Measurements from ENCODE around the gene PARP15. TPM values are rescaled to one million over a fixed set of nuclear protein-coding genes. Genes with fewer than 3 reads are reported as not detected.
"Not testable (repeated sequence)": the region's sequence is repeated elsewhere in the genome, so short reads cannot be mapped to it uniquely, and the experiment has no call there.

The PARP15 gene
- total and polyA plus RNA-seq, 2 experiments from 2014 or later = 0.39 to 0.87 TPM

- TF ChIP-seq REST (IDR thresholded peaks at IDR 0.05; ENCODE audit: unreplicated experiment) (no peak), EZH2 (IDR thresholded peaks at IDR 0.05; ENCODE audit: low read depth, unreplicated experiment) (no peak), CREB1 (CRISPR knock-in tag; IDR thresholded peaks at IDR 0.05; ENCODE audit: low read depth) (no peak)
These were observed 13.8 kb upstream of the PARP15 start (continued) for GRCh38 chr3:122563717-122564025.

GRCh38 chr3:122564155-122564912, 13.1 kb upstream of the PARP15 start, which contains the start of the genes DTX3L and PARP9:
Gene DTX3L (plus strand): TSS chr3:122564338. CDS start chr3:122564427, 89 bp downstream.
Gene PARP9 (minus strand): TSS chr3:122564300. CDS start chr3:122559620, 4,680 bp downstream.
- H3K27me3 ChIP-seq (ENCODE audit: insufficient read depth) = no peaks in the 10 kb centered on the region
- H3K9me3 Mint-ChIP-seq = no peaks in the 10 kb centered on the region
- peak within 1 kb of the TSS; percentile 87 for H3K4me2 ChIP-seq
- H3K79me2 ChIP-seq (replicated peaks; ENCODE audit: insufficient read depth) = no peaks in the 10 kb centered on the region
- H3K9me2 ChIP-seq (ENCODE audit: insufficient read depth) = no peaks in the 10 kb centered on the region
- H3K27me3 Mint-ChIP-seq (ENCODE audit: insufficient read depth, low read depth, poor library complexity) = peaks cover 11% of the 10 kb centered on the region
- no peaks in the 10 kb centered on the region for H4K20me1 ChIP-seq (replicated peaks; ENCODE audit: insufficient read depth)
- TF ChIP-seq EZH2 (IDR thresholded peaks at IDR 0.05; ENCODE audit: low read depth, unreplicated experiment) = no peak
- no peak for TF ChIP-seq EZH2phosphoT487 (IDR thresholded peaks at IDR 0.05; ENCODE audit: unreplicated experiment)
- TF ChIP-seq ETS1 (IDR thresholded peaks at IDR 0.05) = no peak; the same call in 1 of the 2 replicates
- peak; percentile 48; the same call in 1 of the 2 replicates for TF ChIP-seq POLR2AphosphoS5 (IDR thresholded peaks at IDR 0.05; ENCODE audit: low read depth)
- TF ChIP-seq ZNF331 (CRISPR knock-in tag; IDR thresholded peaks at IDR 0.05; ENCODE audit: low read depth) = no peak
- H3K4me1 Mint-ChIP-seq = peaks cover 23% of the 10 kb centered on the region
- peak within 1 kb of the TSS; percentile 89 for H3K4me3 ChIP-seq
- H3K4me1 ChIP-seq (ENCODE audit: insufficient read depth) = peaks cover 10% of the 10 kb centered on the region
- H3K4me3 Mint-ChIP-seq = peak within 1 kb of the TSS; percentile 77
- 0 out of 2 replicates have a peak, but pooled peaks cover 2% of the 10 kb centered on the region for H3F3A ChIP-seq (replicated peaks; ENCODE audit: low read depth)
- no peak within 1 kb of the TSS for H3K27ac Mint-ChIP-seq
- DNase-seq (ENCODE audit: low spot score) (peak; percentile 86), ATAC-seq (peak; percentile 95)
- peak within 1 kb of the TSS; percentile 98 for H2AFZ ChIP-seq
- H3K36me3 Mint-ChIP-seq (ENCODE audit: low read depth) = no peaks in the 10 kb centered on the region
- H3K27ac ChIP-seq (ENCODE audit: low read depth) = no peak within 1 kb of the TSS
- no peaks in the 10 kb centered on the region for H3K36me3 ChIP-seq (ENCODE audit: insufficient read depth)

GRCh38 chr3:122568131-122568530, 9.3 kb upstream of the PARP15 start:
- H3K27ac Mint-ChIP-seq; H3K36me3 Mint-ChIP-seq (ENCODE audit: low read depth); H3K4me2 ChIP-seq; H3K4me3 Mint-ChIP-seq; H4K20me1 ChIP-seq (replicated peaks; ENCODE audit: insufficient read depth); DNase-seq (ENCODE audit: low spot score); H3F3A ChIP-seq (replicated peaks; ENCODE audit: low read depth); H3K36me3 ChIP-seq (ENCODE audit: insufficient read depth); H3K4me1 ChIP-seq (ENCODE audit: insufficient read depth); H3K27ac ChIP-seq (ENCODE audit: low read depth); H3K9me2 ChIP-seq (ENCODE audit: insufficient read depth); H3K4me3 ChIP-seq; ATAC-seq; H3K27me3 ChIP-seq (ENCODE audit: insufficient read depth); H3K9me3 Mint-ChIP-seq; H2AFZ ChIP-seq; H3K79me2 ChIP-seq (replicated peaks; ENCODE audit: insufficient read depth): not testable (repeated sequence)
- H3K27me3 Mint-ChIP-seq (ENCODE audit: insufficient read depth, low read depth, poor library complexity) = peaks cover 11% of the 10 kb centered on the region
- H3K4me1 Mint-ChIP-seq = peaks cover 18% of the 10 kb centered on the region
